Measurements from ENCODE around the gene GABARAPL2.
A peak's percentile ranks its signal among the peaks of the same experiment; 100 is the strongest.

GABARAPL2 gene

DNA sequence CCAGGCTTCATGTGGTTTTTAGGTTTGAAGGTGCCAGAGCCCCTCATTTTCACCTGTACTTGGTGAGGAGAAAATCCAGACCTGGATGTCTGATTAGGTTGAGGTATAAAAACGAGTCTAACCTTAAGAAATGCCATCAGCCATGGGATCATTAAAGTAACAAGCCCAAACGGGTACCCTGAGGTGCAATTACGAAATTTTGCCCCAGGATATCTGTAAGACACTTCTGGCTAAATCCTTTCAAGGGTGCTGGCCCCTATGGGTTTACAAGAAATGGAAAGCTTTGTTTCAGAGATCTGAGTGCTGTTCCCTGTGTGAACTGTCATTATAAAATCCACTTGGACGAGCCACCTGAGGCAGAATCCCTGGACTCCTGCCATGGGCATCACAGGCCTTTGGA, 37.1 kb downstream of the GABARAPL2 start:
- no peak overlapping the region for H3K18ac ChIP-seq (ENCODE audit: low read depth in 1 of 2, low read length in 2 of 2)
- DNase-seq, result no peak

DNA sequence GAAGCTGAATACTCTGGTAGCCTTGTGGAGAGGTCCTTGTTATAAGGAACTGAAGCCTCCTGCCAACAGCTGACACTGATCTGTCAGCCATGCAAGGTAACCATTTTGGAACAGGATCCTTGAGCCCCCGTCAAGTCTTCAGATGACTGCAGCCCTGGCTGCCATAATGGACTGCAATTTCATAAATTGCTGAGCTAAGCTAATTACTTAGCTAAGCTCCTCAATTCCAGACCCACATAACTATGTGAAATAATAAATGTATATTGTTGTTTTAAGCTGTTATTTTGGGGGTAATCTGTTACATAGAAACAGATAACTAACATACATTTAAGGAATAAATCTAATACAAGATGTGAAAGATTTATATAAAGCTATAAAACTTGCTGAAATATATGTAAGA, 40.3 kb downstream of the GABARAPL2 start:
- Histone ChIP-seq H3K4me2 (ENCODE audit: low read length, poor library complexity, severe bottlenecking) (no peak overlapping the region), H2BK12ac (ENCODE audit: low read length in 2 of 2) (no peak overlapping the region), H3K4me1 (ENCODE audit: control insufficient read depth, insufficient read depth, low read depth, low read length) (no peaks in the 10 kb centered on the region), H2AK5ac (ENCODE audit: low read length, severe bottlenecking) (no peak overlapping the region), H3K14ac (ENCODE audit: low read length in 2 of 2) (no peak overlapping the region), H3K4me3 (ENCODE audit: insufficient read depth in 1 of 2, low read depth in 1 of 2, low read length in 2 of 2) (no peak overlapping the region), H2AFZ (ENCODE audit: low read depth, low read length) (no peak overlapping the region), H3K27ac (ENCODE audit: low read length, poor library complexity, severe bottlenecking) (no peak overlapping the region), H3K9me3 (ENCODE audit: control insufficient read depth, low read length) (no peaks in the 10 kb centered on the region), H3K18ac (ENCODE audit: low read depth in 1 of 2, low read length in 2 of 2) (no peak overlapping the region), H3K36me3 (ENCODE audit: control insufficient read depth in 1 of 2, insufficient read depth in 2 of 2, low read depth in 1 of 2, low read length in 2 of 2) (peaks cover 32 to 89% of the 10 kb centered on the region in 2 experiments), H3K23ac (ENCODE audit: low read length in 2 of 2) (no peak overlapping the region), H3K79me1 (replicated peaks; ENCODE audit: low read length, poor library complexity, severe bottlenecking) (peaks cover 12% of the 10 kb centered on the region), H4K91ac (ENCODE audit: low read length) (no peak overlapping the region), H2BK5ac (ENCODE audit: low read depth, low read length, poor library complexity, severe bottlenecking) (no peak overlapping the region), H3K27me3 (ENCODE audit: control insufficient read depth in 1 of 2, insufficient read depth in 1 of 2, low read length in 2 of 2) (no peaks in the 10 kb centered on the region), H4K8ac (ENCODE audit: low read length) (no peak overlapping the region), H2BK120ac (ENCODE audit: low read depth, low read length) (no peak overlapping the region), H3K9ac (ENCODE audit: low read length) (no peak overlapping the region), H2BK15ac (ENCODE audit: low read depth, poor library complexity, severe bottlenecking) (no peak overlapping the region), H3K4ac (ENCODE audit: low read depth in 1 of 2, low read length in 2 of 2) (no peak overlapping the region)
- no peak for DNase-seq
- 100% methylated on average over 1 of the region's 1 CpG for WGBS

More for the DNA sequence above, 37.1 kb downstream of the GABARAPL2 start:
- H3K9ac ChIP-seq (ENCODE audit: low read length), result no peak overlapping the region
- no peak overlapping the region for H2BK5ac ChIP-seq (ENCODE audit: low read depth, low read length, poor library complexity, severe bottlenecking)
- peaks cover 20 to 79% of the 10 kb centered on the region in 2 experiments for H3K36me3 ChIP-seq (ENCODE audit: control insufficient read depth in 1 of 2, insufficient read depth in 2 of 2, low read depth in 1 of 2, low read length in 2 of 2)
- H3K4ac ChIP-seq (ENCODE audit: low read depth in 1 of 2, low read length in 2 of 2), result no peak overlapping the region
- H3K14ac ChIP-seq (ENCODE audit: low read length in 2 of 2), result no peak overlapping the region
- no peak overlapping the region for H2AK5ac ChIP-seq (ENCODE audit: low read length, severe bottlenecking)
- H3K23ac ChIP-seq (ENCODE audit: low read length in 2 of 2), result no peak overlapping the region
- no peaks in the 10 kb centered on the region for H3K27me3 ChIP-seq (ENCODE audit: control insufficient read depth in 1 of 2, insufficient read depth in 1 of 2, low read length in 2 of 2)
- H3K4me1 ChIP-seq (ENCODE audit: control insufficient read depth, insufficient read depth, low read depth, low read length), result no peaks in the 10 kb centered on the region
- H2BK120ac ChIP-seq (ENCODE audit: low read depth, low read length), result no peak overlapping the region
- H3K4me2 ChIP-seq (ENCODE audit: low read length, poor library complexity, severe bottlenecking), result no peak overlapping the region
- no peak overlapping the region for H2AFZ ChIP-seq (ENCODE audit: low read depth, low read length)
- H3K79me1 ChIP-seq (replicated peaks; ENCODE audit: low read length, poor library complexity, severe bottlenecking), result peaks cover 1% of the 10 kb centered on the region
- no peak overlapping the region for H3K4me3 ChIP-seq (ENCODE audit: insufficient read depth in 1 of 2, low read depth in 1 of 2, low read length in 2 of 2)
- no peak overlapping the region for H2BK15ac ChIP-seq (ENCODE audit: low read depth, poor library complexity, severe bottlenecking)
- H4K91ac ChIP-seq (ENCODE audit: low read length), result no peak overlapping the region
- 97% methylated on average over 4 of the region's 4 CpGs for WGBS
- H2BK12ac ChIP-seq (ENCODE audit: low read length in 2 of 2), result no peak overlapping the region
- no peaks in the 10 kb centered on the region for H3K9me3 ChIP-seq (ENCODE audit: control insufficient read depth, low read length)
- H4K8ac ChIP-seq (ENCODE audit: low read length), result no peak overlapping the region
- no peak overlapping the region for H3K27ac ChIP-seq (ENCODE audit: low read length, poor library complexity, severe bottlenecking)

DNA sequence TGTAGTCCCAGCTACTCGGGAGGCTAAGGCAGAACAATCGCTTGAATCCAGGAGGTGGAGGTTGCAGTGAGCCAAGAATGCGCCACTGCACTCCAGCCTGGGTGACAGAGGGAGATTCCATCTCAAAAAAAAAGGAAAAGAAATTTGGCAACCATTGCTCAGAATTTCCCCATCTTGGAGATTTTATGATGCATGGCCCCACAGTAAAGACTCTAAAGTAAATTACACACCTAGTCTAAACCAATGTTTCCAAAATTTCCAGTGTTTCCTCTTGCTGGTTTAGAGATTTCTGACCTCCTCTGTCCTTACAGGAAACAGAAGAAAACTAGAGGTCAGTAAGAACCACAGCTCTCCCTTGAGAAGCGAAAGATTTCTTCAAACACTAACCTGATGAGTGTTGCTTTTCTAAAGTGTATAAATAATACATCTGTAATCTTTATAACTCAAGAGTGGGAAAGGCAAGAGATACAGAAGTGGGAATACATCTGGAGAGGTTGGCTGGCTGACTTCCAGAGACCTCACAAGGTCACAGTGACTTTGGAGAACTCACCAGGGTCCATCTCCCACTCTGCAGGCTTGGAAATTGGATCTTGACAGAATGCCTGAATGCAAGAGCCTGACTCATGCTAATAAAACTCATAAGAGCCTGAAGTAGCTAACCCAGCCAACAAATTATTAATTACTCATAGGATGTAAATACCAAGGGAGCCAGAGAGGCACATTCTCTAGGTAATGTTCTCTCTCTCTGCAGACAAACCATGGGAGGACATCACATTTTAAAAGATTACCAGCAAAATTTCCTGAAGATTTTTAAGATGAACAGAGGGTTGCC, 48.1 kb downstream of the GABARAPL2 start:
- Histone ChIP-seq H3K14ac (ENCODE audit: low read length in 2 of 2) (no peak overlapping the region), H3K4me1 (ENCODE audit: control insufficient read depth, insufficient read depth, low read depth, low read length) (peaks cover 5% of the 10 kb centered on the region), H2BK5ac (ENCODE audit: low read depth, low read length, poor library complexity, severe bottlenecking) (no peak overlapping the region), H2AK5ac (ENCODE audit: low read length, severe bottlenecking) (no peak overlapping the region), H3K4me2 (ENCODE audit: low read length, poor library complexity, severe bottlenecking) (no peak overlapping the region), H2BK120ac (ENCODE audit: low read depth, low read length) (peak overlapping the region; percentile 34), H4K91ac (ENCODE audit: low read length) (no peak overlapping the region), H3K9me3 (ENCODE audit: control insufficient read depth, low read length) (no peaks in the 10 kb centered on the region), H3K18ac (ENCODE audit: low read depth in 1 of 2, low read length in 2 of 2) (no peak overlapping the region), H3K9ac (ENCODE audit: low read length) (no peak overlapping the region), H3K23ac (ENCODE audit: low read length in 2 of 2) (no peak overlapping the region), H3K79me1 (replicated peaks; ENCODE audit: low read length, poor library complexity, severe bottlenecking) (peaks cover 20% of the 10 kb centered on the region), H3K4me3 (ENCODE audit: insufficient read depth in 1 of 2, low read depth in 1 of 2, low read length in 2 of 2) (no peak overlapping the region), H3K27me3 (ENCODE audit: control insufficient read depth in 1 of 2, insufficient read depth in 1 of 2, low read length in 2 of 2) (no peaks in the 10 kb centered on the region), H2BK12ac (ENCODE audit: low read length in 2 of 2) (no peak overlapping the region), H3K36me3 (ENCODE audit: control insufficient read depth in 1 of 2, insufficient read depth in 2 of 2, low read depth in 1 of 2, low read length in 2 of 2) (peaks cover 41 to 84% of the 10 kb centered on the region in 2 experiments), H2BK15ac (ENCODE audit: low read depth, poor library complexity, severe bottlenecking) (no peak overlapping the region), H4K8ac (ENCODE audit: low read length) (no peak overlapping the region), H2AFZ (ENCODE audit: low read depth, low read length) (no peak overlapping the region), H3K27ac (ENCODE audit: low read length, poor library complexity, severe bottlenecking) (peak overlapping the region; percentile 76), H3K4ac (ENCODE audit: low read depth in 1 of 2, low read length in 2 of 2) (no peak overlapping the region)
- 97% methylated on average over 3 of the region's 4 CpGs for WGBS
- DNase-seq, result peak; percentile 44

DNA sequence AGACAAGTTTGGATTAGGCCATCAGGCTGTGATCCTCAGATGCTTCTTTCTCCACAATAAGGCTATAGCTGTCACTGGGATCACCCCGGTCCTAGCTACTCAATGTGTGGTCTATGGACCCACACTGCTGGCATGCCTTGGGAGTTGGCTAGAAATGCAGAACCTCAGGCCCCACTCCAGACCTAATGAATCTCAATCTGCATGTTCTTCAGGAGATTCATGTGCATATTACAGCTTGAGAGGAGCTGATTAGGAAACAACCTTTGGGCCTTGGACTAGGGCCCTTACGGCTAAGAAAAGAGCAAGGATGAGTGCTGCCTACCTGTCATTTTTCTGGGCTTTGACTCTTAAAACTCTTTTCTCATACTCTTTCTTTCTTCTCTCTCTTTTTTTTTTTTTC, 49.4 kb downstream of the GABARAPL2 start:
- H3K79me1 ChIP-seq (replicated peaks; ENCODE audit: low read length, poor library complexity, severe bottlenecking), result peaks cover 22% of the 10 kb centered on the region
- no peak overlapping the region for H2BK120ac ChIP-seq (ENCODE audit: low read depth, low read length)
- no peak overlapping the region for H3K23ac ChIP-seq (ENCODE audit: low read length in 2 of 2)
- WGBS, result 100% methylated on average over 2 of the region's 2 CpGs
- no peak overlapping the region for H3K4ac ChIP-seq (ENCODE audit: low read depth in 1 of 2, low read length in 2 of 2)
- H3K14ac ChIP-seq (ENCODE audit: low read length in 2 of 2), result no peak overlapping the region
- no peak overlapping the region for H3K9ac ChIP-seq (ENCODE audit: low read length)
- H3K4me1 ChIP-seq (ENCODE audit: control insufficient read depth, insufficient read depth, low read depth, low read length), result peaks cover 9% of the 10 kb centered on the region
- H4K91ac ChIP-seq (ENCODE audit: low read length), result no peak overlapping the region
- H3K27ac ChIP-seq (ENCODE audit: low read length, poor library complexity, severe bottlenecking), result peak overlapping the region; percentile 50
- H4K8ac ChIP-seq (ENCODE audit: low read length), result peak overlapping the region; percentile 54
- no peak overlapping the region for H2AFZ ChIP-seq (ENCODE audit: low read depth, low read length)
- DNase-seq, result no peak
- no peaks in the 10 kb centered on the region for H3K9me3 ChIP-seq (ENCODE audit: control insufficient read depth, low read length)
- no peaks in the 10 kb centered on the region for H3K27me3 ChIP-seq (ENCODE audit: control insufficient read depth in 1 of 2, insufficient read depth in 1 of 2, low read length in 2 of 2)
- H3K4me2 ChIP-seq (ENCODE audit: low read length, poor library complexity, severe bottlenecking), result no peak overlapping the region
- H3K4me3 ChIP-seq (ENCODE audit: insufficient read depth in 1 of 2, low read depth in 1 of 2, low read length in 2 of 2), result no peak overlapping the region
- peaks cover 44 to 83% of the 10 kb centered on the region in 2 experiments for H3K36me3 ChIP-seq (ENCODE audit: control insufficient read depth in 1 of 2, insufficient read depth in 2 of 2, low read depth in 1 of 2, low read length in 2 of 2)
- peak overlapping the region; percentile 90 for H2BK15ac ChIP-seq (ENCODE audit: low read depth, poor library complexity, severe bottlenecking)
- no peak overlapping the region for H2BK5ac ChIP-seq (ENCODE audit: low read depth, low read length, poor library complexity, severe bottlenecking)
- H2BK12ac ChIP-seq (ENCODE audit: low read length in 2 of 2), result no peak overlapping the region
- peak overlapping the region; percentile 3 for H2AK5ac ChIP-seq (ENCODE audit: low read length, severe bottlenecking)
- H3K18ac ChIP-seq (ENCODE audit: low read depth in 1 of 2, low read length in 2 of 2), result no peak overlapping the region
